Measurements from ENCODE around the gene ATXN7L3. TPM values are rescaled to one million over a fixed set of nuclear protein-coding genes. Genes with fewer than 3 reads are reported as not detected.

The ATXN7L3 gene
- total RNA-seq (2022) (65.7 and 74.8 TPM in 2 replicates), Bru-seq, nascent RNA (percentile 69 among the genes with signal in this experiment), BruChase-seq, experiment 1, labeled RNA remaining after a 6-hour chase (percentile 94 among the genes with signal in this experiment), BruChase-seq, experiment 2, labeled RNA remaining after a 2-hour chase (percentile 90 among the genes with signal in this experiment)
- long read RNA-seq, transcript ATXN7L3-205 (13 exons, 1,341 nt): major isoform, 9 of 39 reads
- long read RNA-seq, partial matches to known transcripts: 2 of 39 reads
- long read RNA-seq, other reads (novel, unspliced or antisense): 25 of 39 reads

GRCh38 chr17:44199553-44200477, at the start of gene ATXN7L3:
Gene ATXN7L3, minus strand, starts transcription at chr17:44199884. Its CDS starts 1,814 bp downstream, at chr17:44198070.
- Mint-ChIP-seq H3K4me3 (ENCODE audit: unreplicated experiment) (peak within 1 kb of the TSS; percentile 89), H3K27me3 (ENCODE audit: insufficient read depth, unreplicated experiment) (no peaks in the 10 kb centered on the region), H3K27ac (ENCODE audit: low read depth, unreplicated experiment) (peak within 1 kb of the TSS; percentile 95), H3K9me3 (ENCODE audit: unreplicated experiment) (no peaks in the 10 kb centered on the region), H3K36me3 (ENCODE audit: insufficient read depth, unreplicated experiment) (peaks cover 44% of the 10 kb centered on the region), H3K4me1 (ENCODE audit: insufficient read depth, unreplicated experiment) (peaks cover 45% of the 10 kb centered on the region)
- ChIA-PET POLR2A (interaction anchor here (0.9 to 6.7 kb wide), 6 partner anchors 9 to 125 kb away, joined by 3 to 65 read pairs (median 10); partner anchors contain the start of genes TMUB2 and UBTF), CTCF (no interaction called here)
- DNase-seq (ENCODE audit: unreplicated experiment): peak; percentile 97
- TF ChIP-seq, protein P1, sequence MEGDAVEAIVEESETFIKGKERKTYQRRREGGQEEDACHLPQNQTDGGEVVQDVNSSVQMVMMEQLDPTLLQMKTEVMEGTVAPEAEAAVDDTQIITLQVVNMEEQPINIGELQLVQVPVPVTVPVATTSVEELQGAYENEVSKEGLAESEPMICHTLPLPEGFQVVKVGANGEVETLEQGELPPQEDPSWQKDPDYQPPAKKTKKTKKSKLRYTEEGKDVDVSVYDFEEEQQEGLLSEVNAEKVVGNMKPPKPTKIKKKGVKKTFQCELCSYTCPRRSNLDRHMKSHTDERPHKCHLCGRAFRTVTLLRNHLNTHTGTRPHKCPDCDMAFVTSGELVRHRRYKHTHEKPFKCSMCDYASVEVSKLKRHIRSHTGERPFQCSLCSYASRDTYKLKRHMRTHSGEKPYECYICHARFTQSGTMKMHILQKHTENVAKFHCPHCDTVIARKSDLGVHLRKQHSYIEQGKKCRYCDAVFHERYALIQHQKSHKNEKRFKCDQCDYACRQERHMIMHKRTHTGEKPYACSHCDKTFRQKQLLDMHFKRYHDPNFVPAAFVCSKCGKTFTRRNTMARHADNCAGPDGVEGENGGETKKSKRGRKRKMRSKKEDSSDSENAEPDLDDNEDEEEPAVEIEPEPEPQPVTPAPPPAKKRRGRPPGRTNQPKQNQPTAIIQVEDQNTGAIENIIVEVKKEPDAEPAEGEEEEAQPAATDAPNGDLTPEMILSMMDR (IDR thresholded peaks at IDR 0.05; ENCODE audit: unreplicated experiment): no peak
- intact Hi-C loops (cut with micrococcal nuclease): loop anchor here (1.0 kb wide), 2 partner anchors 18 to 126 kb away; no protein-coding TSS in a partner anchor
- BruUV-seq (replicated peaks): no TSS peak

GRCh38 chr17:44247876-44248736, 48.4 kb upstream of the ATXN7L3 start:
- Mint-ChIP-seq H3K4me1 (ENCODE audit: insufficient read depth, unreplicated experiment) (no peaks in the 10 kb centered on the region), H3K36me3 (ENCODE audit: insufficient read depth, unreplicated experiment) (no peaks in the 10 kb centered on the region), H3K27me3 (ENCODE audit: insufficient read depth, unreplicated experiment) (no peaks in the 10 kb centered on the region), H3K4me3 (ENCODE audit: unreplicated experiment) (no peak overlapping the region), H3K9me3 (ENCODE audit: unreplicated experiment) (no peaks in the 10 kb centered on the region), H3K27ac (ENCODE audit: low read depth, unreplicated experiment) (no peak overlapping the region)
- CTCF ChIA-PET: no interaction called here
- intact Hi-C loops (cut with micrococcal nuclease): no loop called here
- POLR2A ChIA-PET: no interaction called here
- no TSS peak for BruUV-seq (replicated peaks)
- no peak for DNase-seq (ENCODE audit: unreplicated experiment)
- TF ChIP-seq, protein P1 (IDR thresholded peaks at IDR 0.05; ENCODE audit: unreplicated experiment): no peak

- ChIA-PET CTCF (interaction anchor here (0.7 kb wide), 1 partner anchor 35 kb away, joined by 3 read pairs; no protein-coding TSS in a partner anchor), POLR2A (no interaction called here)
- BruUV-seq (replicated peaks): no TSS peak
- no peak overlapping the region for H3K27ac Mint-ChIP-seq (ENCODE audit: low read depth, unreplicated experiment)
- intact Hi-C loops (cut with micrococcal nuclease): no loop called here
- no peak overlapping the region for H3K4me3 Mint-ChIP-seq (ENCODE audit: unreplicated experiment)
- H3K27me3 Mint-ChIP-seq (ENCODE audit: insufficient read depth, unreplicated experiment): no peaks in the 10 kb centered on the region
- no peaks in the 10 kb centered on the region for H3K36me3 Mint-ChIP-seq (ENCODE audit: insufficient read depth, unreplicated experiment)
- no peaks in the 10 kb centered on the region for H3K9me3 Mint-ChIP-seq (ENCODE audit: unreplicated experiment)
- TF ChIP-seq, protein P1 (IDR thresholded peaks at IDR 0.05; ENCODE audit: unreplicated experiment): no peak
- no peak for DNase-seq (ENCODE audit: unreplicated experiment)
- no peaks in the 10 kb centered on the region for H3K4me1 Mint-ChIP-seq (ENCODE audit: insufficient read depth, unreplicated experiment)
These were observed 47.8 kb upstream of the ATXN7L3 start for GRCh38 chr17:44247440-44247841.

Data from MCF 10A (cell line).